OCI-LY1 (cell line): ENCODE measurements around the gene SEPTIN3.

Source experiments
- EZH2 ChIP-seq: fragments of 200-600 bp; sonication (generic), shearing (Covaris generic); IDR thresholded peaks from 2 replicates; pipeline ENCODE4 v1.8.0; 2017; ENCODE audit warnings: borderline replicate concordance, mixed run types, mild to moderate bottlenecking, antibody characterized with exemption, low read length, moderate library complexity, mixed read lengths
- TF ChIP-seq, protein P1 (sequence below): fragments of 200-600 bp; sonication (generic), shearing (Covaris generic); IDR thresholded peaks from 2 replicates; pipeline ENCODE4 v1.5.1; 2017; ENCODE audit warnings: mild to moderate bottlenecking, antibody characterized with exemption, low read length, moderate library complexity, mixed read lengths

DNA sequence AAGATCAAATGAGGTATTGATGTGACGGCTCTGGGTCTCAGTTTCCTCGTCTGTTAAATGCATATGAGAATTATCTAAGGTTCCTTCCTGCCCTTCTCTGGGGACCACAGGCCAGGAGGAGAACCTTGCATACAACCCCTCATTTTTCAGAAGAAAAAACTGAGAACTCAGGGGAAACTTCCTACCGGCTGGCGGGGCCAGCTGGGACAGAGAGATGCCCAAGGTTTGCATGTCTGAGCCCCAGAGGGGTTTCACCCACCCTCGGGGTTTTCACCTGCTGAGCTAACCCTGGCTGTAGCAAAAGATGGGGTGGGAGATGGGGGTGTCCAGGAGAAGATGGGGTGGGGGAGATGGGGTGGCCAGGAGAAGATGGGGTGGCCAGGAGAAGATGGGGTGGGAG is 46.9 kb upstream of the SEPTIN3 start:
- TF ChIP-seq, protein P1, sequence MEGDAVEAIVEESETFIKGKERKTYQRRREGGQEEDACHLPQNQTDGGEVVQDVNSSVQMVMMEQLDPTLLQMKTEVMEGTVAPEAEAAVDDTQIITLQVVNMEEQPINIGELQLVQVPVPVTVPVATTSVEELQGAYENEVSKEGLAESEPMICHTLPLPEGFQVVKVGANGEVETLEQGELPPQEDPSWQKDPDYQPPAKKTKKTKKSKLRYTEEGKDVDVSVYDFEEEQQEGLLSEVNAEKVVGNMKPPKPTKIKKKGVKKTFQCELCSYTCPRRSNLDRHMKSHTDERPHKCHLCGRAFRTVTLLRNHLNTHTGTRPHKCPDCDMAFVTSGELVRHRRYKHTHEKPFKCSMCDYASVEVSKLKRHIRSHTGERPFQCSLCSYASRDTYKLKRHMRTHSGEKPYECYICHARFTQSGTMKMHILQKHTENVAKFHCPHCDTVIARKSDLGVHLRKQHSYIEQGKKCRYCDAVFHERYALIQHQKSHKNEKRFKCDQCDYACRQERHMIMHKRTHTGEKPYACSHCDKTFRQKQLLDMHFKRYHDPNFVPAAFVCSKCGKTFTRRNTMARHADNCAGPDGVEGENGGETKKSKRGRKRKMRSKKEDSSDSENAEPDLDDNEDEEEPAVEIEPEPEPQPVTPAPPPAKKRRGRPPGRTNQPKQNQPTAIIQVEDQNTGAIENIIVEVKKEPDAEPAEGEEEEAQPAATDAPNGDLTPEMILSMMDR, result no peak
- TF ChIP-seq EZH2, result no peak
